Measurements from ENCODE around the gene APP. TPM values are rescaled to one million over a fixed set of nuclear protein-coding genes. Genes with fewer than 3 reads are reported as not detected.

Gene APP
- total and polyA plus RNA-seq, 2 experiments from 2014 or later = 55.7 to 316 TPM

DNA sequence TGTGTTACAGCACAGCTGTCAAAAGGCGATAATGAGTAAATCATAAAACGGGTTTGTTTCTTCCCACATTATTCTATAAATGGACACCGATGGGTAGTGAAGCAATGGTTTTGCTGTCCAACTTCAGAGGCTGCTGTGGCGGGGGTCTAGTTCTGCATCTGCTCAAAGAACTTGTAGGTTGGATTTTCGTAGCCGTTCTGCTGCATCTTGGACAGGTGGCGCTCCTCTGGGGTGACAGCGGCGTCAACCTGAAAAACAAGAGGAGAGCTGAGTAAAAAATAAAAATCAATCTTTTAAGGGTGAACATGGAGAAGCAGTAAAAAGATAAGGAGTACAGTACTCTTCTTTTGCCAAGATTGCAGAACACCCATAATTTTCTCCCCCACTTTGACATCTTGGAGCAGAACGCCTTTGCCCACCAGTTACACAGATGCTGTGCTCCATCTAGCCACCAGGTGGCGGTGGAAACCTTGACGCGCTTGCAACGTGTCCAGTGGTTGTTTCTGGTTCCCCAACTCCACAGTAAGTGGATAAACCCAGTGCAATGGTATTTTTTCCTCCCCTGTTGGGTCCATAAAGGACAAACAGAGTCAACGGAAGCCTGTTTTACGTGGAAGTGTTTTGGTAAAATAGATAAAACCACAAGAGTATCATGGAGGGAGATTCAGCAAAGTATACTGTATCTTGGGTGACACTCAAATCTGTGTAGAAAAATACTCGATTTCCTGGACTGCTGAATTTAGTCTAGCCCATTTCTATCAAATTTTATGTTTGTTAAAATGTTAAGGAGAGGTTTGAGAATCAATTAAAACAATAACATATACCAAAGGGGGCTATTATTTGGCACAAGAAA, 288.8 kb downstream of the APP start:
- Histone ChIP-seq H3K27me3 (no peaks in the 10 kb centered on the region), H3K9me3 (ENCODE audit: low read depth) (no peaks in the 10 kb centered on the region), H4K20me1 (ENCODE audit: insufficient read depth, poor library complexity, severe bottlenecking) (no peaks in the 10 kb centered on the region), H3K27ac (no peak overlapping the region), H3K4me3 (no peak overlapping the region), H3K4me1 (ENCODE audit: insufficient read depth) (no peaks in the 10 kb centered on the region), H2AFZ (no peak overlapping the region), H3K4me2 (no peak overlapping the region), H3K79me2 (no peaks in the 10 kb centered on the region), H3K36me3 (replicated peaks; ENCODE audit: insufficient read depth, low read depth) (no peaks in the 10 kb centered on the region), H3K9me2 (replicated peaks; ENCODE audit: insufficient read depth) (no peaks in the 10 kb centered on the region)
- TF ChIP-seq EZH2 (IDR thresholded peaks at IDR 0.05; ENCODE audit: borderline replicate concordance) (no peak), EZH2phosphoT487 (IDR thresholded peaks at IDR 0.05; ENCODE audit: low read depth, severe bottlenecking, unreplicated experiment) (no peak)
- TF ChIP-seq, protein P1, sequence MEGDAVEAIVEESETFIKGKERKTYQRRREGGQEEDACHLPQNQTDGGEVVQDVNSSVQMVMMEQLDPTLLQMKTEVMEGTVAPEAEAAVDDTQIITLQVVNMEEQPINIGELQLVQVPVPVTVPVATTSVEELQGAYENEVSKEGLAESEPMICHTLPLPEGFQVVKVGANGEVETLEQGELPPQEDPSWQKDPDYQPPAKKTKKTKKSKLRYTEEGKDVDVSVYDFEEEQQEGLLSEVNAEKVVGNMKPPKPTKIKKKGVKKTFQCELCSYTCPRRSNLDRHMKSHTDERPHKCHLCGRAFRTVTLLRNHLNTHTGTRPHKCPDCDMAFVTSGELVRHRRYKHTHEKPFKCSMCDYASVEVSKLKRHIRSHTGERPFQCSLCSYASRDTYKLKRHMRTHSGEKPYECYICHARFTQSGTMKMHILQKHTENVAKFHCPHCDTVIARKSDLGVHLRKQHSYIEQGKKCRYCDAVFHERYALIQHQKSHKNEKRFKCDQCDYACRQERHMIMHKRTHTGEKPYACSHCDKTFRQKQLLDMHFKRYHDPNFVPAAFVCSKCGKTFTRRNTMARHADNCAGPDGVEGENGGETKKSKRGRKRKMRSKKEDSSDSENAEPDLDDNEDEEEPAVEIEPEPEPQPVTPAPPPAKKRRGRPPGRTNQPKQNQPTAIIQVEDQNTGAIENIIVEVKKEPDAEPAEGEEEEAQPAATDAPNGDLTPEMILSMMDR (IDR thresholded peaks at IDR 0.05; ENCODE audit: poor library complexity) = peak; percentile 89
- WGBS (ENCODE audit: low lambda C conversion rate, missing lambda C conversion rate) = 76% methylated on average over 17 of the region's 17 CpGs
- peak; percentile 74 for DNase-seq (ENCODE audit: low spot score)

DNA sequence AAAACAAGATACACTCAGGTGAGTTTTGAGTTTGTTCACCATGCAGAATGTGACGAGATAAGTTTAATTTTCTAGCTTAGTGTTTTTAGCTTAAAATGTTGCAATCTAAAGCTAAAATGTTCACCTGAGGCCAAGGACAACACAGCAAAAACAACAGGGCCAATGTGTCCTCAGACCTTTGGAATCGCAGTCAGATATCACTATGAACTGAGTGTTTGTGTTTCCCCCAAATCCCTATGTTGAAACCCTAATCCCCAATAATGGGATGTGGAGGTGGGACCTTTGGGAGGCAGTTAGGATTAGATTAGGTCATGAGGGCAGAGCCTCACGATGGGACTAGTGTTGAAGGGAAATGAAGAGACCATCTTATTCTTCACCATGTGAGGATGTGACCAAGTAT, 291.4 kb downstream of the APP start:
- 77% methylated on average over 3 of the region's 3 CpGs for WGBS (ENCODE audit: low lambda C conversion rate, missing lambda C conversion rate)

DNA sequence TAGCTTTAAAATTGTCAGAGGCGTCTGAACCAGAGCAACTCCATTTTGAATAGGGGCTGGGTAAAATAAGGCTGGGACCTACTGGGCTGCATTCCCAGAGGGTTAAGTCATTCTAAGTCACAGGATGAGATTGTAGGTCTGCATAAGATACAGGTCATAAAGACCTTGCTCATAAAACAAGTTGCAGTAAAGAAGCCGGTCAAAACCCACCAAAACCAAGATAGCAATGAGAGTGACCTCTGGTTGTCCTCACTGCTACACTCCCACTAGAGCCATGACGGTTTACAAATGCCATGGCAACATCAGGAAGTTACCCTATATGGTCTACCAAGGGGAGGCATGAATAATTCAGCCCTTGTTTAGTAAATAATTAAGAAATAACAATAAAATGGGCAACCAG, 292.2 kb downstream of the APP start:
- no peak overlapping the region for H3K4me2 ChIP-seq
- no peaks in the 10 kb centered on the region for H3K27me3 ChIP-seq
- H3K9me3 ChIP-seq (ENCODE audit: low read depth) = no peaks in the 10 kb centered on the region
- peak; percentile 35 for DNase-seq (ENCODE audit: low spot score)
- no peaks in the 10 kb centered on the region for H3K79me2 ChIP-seq
- H3K4me1 ChIP-seq (ENCODE audit: insufficient read depth) = no peaks in the 10 kb centered on the region
- no peaks in the 10 kb centered on the region for H3K36me3 ChIP-seq (replicated peaks; ENCODE audit: insufficient read depth, low read depth)
- H2AFZ ChIP-seq = no peak overlapping the region
- no peak overlapping the region for H3K4me3 ChIP-seq
- TF ChIP-seq EZH2phosphoT487 (IDR thresholded peaks at IDR 0.05; ENCODE audit: low read depth, severe bottlenecking, unreplicated experiment) = no peak
- TF ChIP-seq, protein P1 (IDR thresholded peaks at IDR 0.05; ENCODE audit: poor library complexity) = no peak
- no peak for TF ChIP-seq EZH2 (IDR thresholded peaks at IDR 0.05; ENCODE audit: borderline replicate concordance)
- no peaks in the 10 kb centered on the region for H3K9me2 ChIP-seq (replicated peaks; ENCODE audit: insufficient read depth)
- H4K20me1 ChIP-seq (ENCODE audit: insufficient read depth, poor library complexity, severe bottlenecking) = no peaks in the 10 kb centered on the region
- 52% methylated on average over 3 of the region's 3 CpGs for WGBS (ENCODE audit: low lambda C conversion rate, missing lambda C conversion rate)
- peak overlapping the region; percentile 54 for H3K27ac ChIP-seq

More for the DNA sequence above, 291.4 kb downstream of the APP start:
- no peak overlapping the region for H3K4me2 ChIP-seq
- no peaks in the 10 kb centered on the region for H3K27me3 ChIP-seq
- DNase-seq (ENCODE audit: low spot score) = no peak
- no peaks in the 10 kb centered on the region for H3K4me1 ChIP-seq (ENCODE audit: insufficient read depth)
- peak overlapping the region; percentile 54 for H3K27ac ChIP-seq
- H4K20me1 ChIP-seq (ENCODE audit: insufficient read depth, poor library complexity, severe bottlenecking) = no peaks in the 10 kb centered on the region
- H3K36me3 ChIP-seq (replicated peaks; ENCODE audit: insufficient read depth, low read depth) = no peaks in the 10 kb centered on the region
- no peaks in the 10 kb centered on the region for H3K79me2 ChIP-seq
- no peak overlapping the region for H2AFZ ChIP-seq
- H3K9me3 ChIP-seq (ENCODE audit: low read depth) = no peaks in the 10 kb centered on the region
- H3K4me3 ChIP-seq = no peak overlapping the region
- TF ChIP-seq EZH2 (IDR thresholded peaks at IDR 0.05; ENCODE audit: borderline replicate concordance) = no peak
- TF ChIP-seq EZH2phosphoT487 (IDR thresholded peaks at IDR 0.05; ENCODE audit: low read depth, severe bottlenecking, unreplicated experiment) = no peak
- TF ChIP-seq, protein P1 (IDR thresholded peaks at IDR 0.05; ENCODE audit: poor library complexity) = no peak
- H3K9me2 ChIP-seq (replicated peaks; ENCODE audit: insufficient read depth) = no peaks in the 10 kb centered on the region
